ENCODE measurements around the gene RFXANK.

DNA sequence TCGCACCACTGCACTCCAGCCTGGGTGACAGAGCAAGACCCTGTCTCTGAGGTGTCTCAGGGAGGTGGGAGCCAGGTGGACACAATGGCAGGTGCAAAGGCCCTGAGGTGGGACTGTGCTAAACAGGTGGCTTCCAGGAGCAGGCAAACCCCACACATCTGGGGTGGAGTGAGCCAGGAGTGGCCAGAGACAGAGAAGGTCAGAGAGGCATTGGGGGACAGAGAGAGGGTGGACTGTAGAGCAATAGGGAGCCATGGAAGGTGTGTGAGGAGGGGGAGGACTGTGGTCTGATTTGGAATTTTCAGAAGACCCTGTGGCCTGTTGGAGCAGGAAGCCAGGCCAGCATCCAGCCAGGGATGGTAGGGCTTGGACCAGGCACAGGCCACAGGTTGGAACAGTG is 26.7 kb upstream of the RFXANK start:
- no peak for TF ChIP-seq EZH2 (IDR thresholded peaks at IDR 0.05; ENCODE audit: insufficient read depth, low read length)
- TF ChIP-seq, protein P1, sequence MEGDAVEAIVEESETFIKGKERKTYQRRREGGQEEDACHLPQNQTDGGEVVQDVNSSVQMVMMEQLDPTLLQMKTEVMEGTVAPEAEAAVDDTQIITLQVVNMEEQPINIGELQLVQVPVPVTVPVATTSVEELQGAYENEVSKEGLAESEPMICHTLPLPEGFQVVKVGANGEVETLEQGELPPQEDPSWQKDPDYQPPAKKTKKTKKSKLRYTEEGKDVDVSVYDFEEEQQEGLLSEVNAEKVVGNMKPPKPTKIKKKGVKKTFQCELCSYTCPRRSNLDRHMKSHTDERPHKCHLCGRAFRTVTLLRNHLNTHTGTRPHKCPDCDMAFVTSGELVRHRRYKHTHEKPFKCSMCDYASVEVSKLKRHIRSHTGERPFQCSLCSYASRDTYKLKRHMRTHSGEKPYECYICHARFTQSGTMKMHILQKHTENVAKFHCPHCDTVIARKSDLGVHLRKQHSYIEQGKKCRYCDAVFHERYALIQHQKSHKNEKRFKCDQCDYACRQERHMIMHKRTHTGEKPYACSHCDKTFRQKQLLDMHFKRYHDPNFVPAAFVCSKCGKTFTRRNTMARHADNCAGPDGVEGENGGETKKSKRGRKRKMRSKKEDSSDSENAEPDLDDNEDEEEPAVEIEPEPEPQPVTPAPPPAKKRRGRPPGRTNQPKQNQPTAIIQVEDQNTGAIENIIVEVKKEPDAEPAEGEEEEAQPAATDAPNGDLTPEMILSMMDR (IDR thresholded peaks at IDR 0.05; ENCODE audit: insufficient read depth, low read depth, low read length) = no peak

Data from astrocyte (in vitro differentiated cells and primary cell).